Measurements from ENCODE around the gene EPHA3.

EPHA3 gene

GRCh38 chr3:89107461-89108290, at the start of gene EPHA3:
TSS of gene EPHA3 (plus strand) at chr3:89107621. CDS start at chr3:89107749, 128 bp downstream.
- DNase-seq = no peak

- DNase-seq = no peak
These were observed 49.0 kb upstream of the EPHA3 start for GRCh38 chr3:89058371-89058770.

GRCh38 chr3:89059211-89059925, 48.1 kb upstream of the EPHA3 start:
- no peak for DNase-seq

GRCh38 chr3:89061259-89061658, 46.2 kb upstream of the EPHA3 start:
- no peak for DNase-seq

GRCh38 chr3:89067736-89068135, 39.7 kb upstream of the EPHA3 start:
- no peak for DNase-seq

GRCh38 chr3:89072642-89073041, 34.8 kb upstream of the EPHA3 start:
- no peak for DNase-seq

- no peak for DNase-seq
These were observed 27.5 kb upstream of the EPHA3 start for GRCh38 chr3:89079944-89080343.

GRCh38 chr3:89087851-89088250, 19.6 kb upstream of the EPHA3 start:
- DNase-seq = no peak

GRCh38 chr3:89098173-89098572, 9.2 kb upstream of the EPHA3 start:
- DNase-seq = no peak

- DNase-seq = no peak
These were observed 8.3 kb upstream of the EPHA3 start for GRCh38 chr3:89098964-89099585.

- DNase-seq = no peak
These were observed 6.2 kb upstream of the EPHA3 start for GRCh38 chr3:89101251-89101650.

GRCh38 chr3:89101921-89102320, 5.5 kb upstream of the EPHA3 start:
- DNase-seq = no peak

- no peak for DNase-seq
These were observed 2.9 kb upstream of the EPHA3 start for GRCh38 chr3:89104499-89104898.

- no peak for DNase-seq
These were observed 1.9 kb upstream of the EPHA3 start for GRCh38 chr3:89105503-89105902.

GRCh38 chr3:89108291-89108550, 800 bp downstream of the EPHA3 start:
- DNase-seq = no peak

GRCh38 chr3:89113344-89113743, 5.9 kb downstream of the EPHA3 start:
- no peak for DNase-seq

GRCh38 chr3:89113893-89114840, 6.7 kb downstream of the EPHA3 start:
- no peak for DNase-seq

- DNase-seq = no peak
These were observed 7.4 kb downstream of the EPHA3 start for GRCh38 chr3:89114841-89115223.

- DNase-seq = no peak
These were observed 9.1 kb downstream of the EPHA3 start for GRCh38 chr3:89116476-89116875.

GRCh38 chr3:89138048-89138447, 30.6 kb downstream of the EPHA3 start:
- DNase-seq = no peak

GRCh38 chr3:89139870-89140269, 32.4 kb downstream of the EPHA3 start:
- DNase-seq = no peak

- no peak for DNase-seq
These were observed 36.7 kb downstream of the EPHA3 start for GRCh38 chr3:89144080-89144479.

GRCh38 chr3:89145995-89146394, 38.6 kb downstream of the EPHA3 start:
- no peak for DNase-seq
